Measurements from ENCODE around the gene PLPPR2. TPM values are rescaled to one million over a fixed set of nuclear protein-coding genes. Genes with fewer than 3 reads are reported as not detected.
A peak's percentile ranks its signal among the peaks of the same experiment; 100 is the strongest.
"Not testable (repeated sequence)": the region's sequence is repeated elsewhere in the genome, so short reads cannot be mapped to it uniquely, and the experiment has no call there.

PLPPR2 gene
- total RNA-seq, 1 experiment from 2014 or later, result 15.7 TPM

- no peak for DNase-seq (ENCODE audit: low spot score)
Measured at GRCh38 chr19:11401808-11402543, 46.7 kb downstream of the PLPPR2 start.

- no peak for DNase-seq (ENCODE audit: low spot score)
Measured at GRCh38 chr19:11404588-11405222, 49.5 kb downstream of the PLPPR2 start.

- DNase-seq (ENCODE audit: low spot score), result no peak
Measured at GRCh38 chr19:11405846-11406643, 50.8 kb downstream of the PLPPR2 start.

DNA sequence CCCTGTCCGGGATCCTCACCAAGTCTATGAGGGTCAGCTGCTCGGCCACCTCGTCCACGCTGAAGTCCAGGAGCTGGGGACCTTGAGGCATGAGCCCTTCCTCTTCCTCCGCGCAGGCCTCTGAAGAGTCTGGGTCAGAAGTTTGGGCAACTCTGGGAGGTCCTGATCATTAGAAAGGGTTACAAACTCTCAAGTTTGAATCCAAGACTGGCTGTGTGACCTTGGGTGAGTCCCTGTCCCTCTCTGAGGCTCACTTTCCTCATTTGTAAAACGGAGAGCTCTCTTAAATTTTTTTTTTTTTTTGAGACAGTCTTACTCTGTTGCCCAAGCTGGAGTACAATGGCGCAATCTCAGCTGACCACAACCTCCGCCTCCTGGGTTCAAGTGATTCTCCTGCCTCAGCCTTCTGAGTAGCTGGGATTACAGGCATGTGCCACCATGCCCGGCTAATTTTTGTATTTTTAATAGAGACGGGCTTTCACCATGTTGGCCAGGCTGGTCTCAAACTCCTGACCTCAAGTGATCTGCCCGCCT lies 51.5 kb downstream of the PLPPR2 start:
- DNase-seq (ENCODE audit: low spot score), result not testable (repeated sequence)

GRCh38 chr19:11408591-11408990 lies 53.4 kb downstream of the PLPPR2 start:
- no peak for DNase-seq (ENCODE audit: low spot score)

- peak; percentile 78 for DNase-seq (ENCODE audit: low spot score)
Measured at GRCh38 chr19:11410682-11411081, 55.5 kb downstream of the PLPPR2 start.

DNA sequence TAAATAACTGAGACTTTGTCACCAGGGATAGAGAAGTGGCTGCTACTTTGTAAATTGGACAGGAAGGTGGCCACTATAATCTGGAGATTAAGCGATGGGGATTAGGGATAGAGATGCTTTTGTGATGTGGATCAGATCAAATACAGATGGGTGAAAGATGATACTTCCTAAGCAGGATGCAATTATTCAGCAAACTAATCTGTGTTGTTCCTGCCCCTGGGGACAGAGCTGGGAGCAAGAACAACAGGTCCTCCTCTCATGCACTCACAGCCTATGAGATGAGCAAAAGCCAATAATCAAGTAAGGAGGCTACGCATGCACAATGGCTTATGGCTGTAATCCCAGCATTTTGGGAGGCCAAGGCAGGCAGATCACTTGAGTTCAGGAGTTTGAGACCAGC lies 59.3 kb downstream of the PLPPR2 start:
- no peak for DNase-seq (ENCODE audit: low spot score)

Other genes starting within 250 kb of the PLPPR2 start
- gene SPC24, start 199.7 kb upstream of the PLPPR2 start, total RNA-seq (2014; rRNA removed; shearing (Covaris generic)), result 109 and 113 TPM in 2 replicates
- gene KANK2, start 157.9 kb upstream of the PLPPR2 start, total RNA-seq (2014; rRNA removed; shearing (Covaris generic)), result 135 and 144 TPM in 2 replicates
- not detected in 2 replicates for gene ANGPTL8, start 115.8 kb upstream of the PLPPR2 start, total RNA-seq (2014; rRNA removed; shearing (Covaris generic))
- gene DOCK6, start 92.9 kb upstream of the PLPPR2 start, total RNA-seq (2014; rRNA removed; shearing (Covaris generic)), result 3.8 and 4.4 TPM in 2 replicates
- not detected in 2 replicates for gene TSPAN16, start 59.3 kb upstream of the PLPPR2 start, total RNA-seq (2014; rRNA removed; shearing (Covaris generic))
- 1.3 and 2.6 TPM in 2 replicates for gene RAB3D, start 15.8 kb upstream of the PLPPR2 start, total RNA-seq (2014; rRNA removed; shearing (Covaris generic))
- 54.9 and 114 TPM in 2 replicates for gene TMEM205, start 9.2 kb upstream of the PLPPR2 start, total RNA-seq (2014; rRNA removed; shearing (Covaris generic))
- gene CCDC159, start 8.9 kb upstream of the PLPPR2 start, total RNA-seq (2014; rRNA removed; shearing (Covaris generic)), result 1.3 and 10.1 TPM in 2 replicates
- gene SWSAP1, start 19.2 kb downstream of the PLPPR2 start, total RNA-seq (2014; rRNA removed; shearing (Covaris generic)), result 0.65 and 1.6 TPM in 2 replicates
- gene EPOR, start 28.9 kb downstream of the PLPPR2 start, total RNA-seq (2014; rRNA removed; shearing (Covaris generic)), result 3.7 and 5.3 TPM in 2 replicates
- 4.8 and 11.1 TPM in 2 replicates for gene RGL3, start 63.9 kb downstream of the PLPPR2 start, total RNA-seq (2014; rRNA removed; shearing (Covaris generic))
- gene ODAD3, start 79.7 kb downstream of the PLPPR2 start, total RNA-seq (2014; rRNA removed; shearing (Covaris generic)), result 1.5 and 6.1 TPM in 2 replicates
- gene PRKCSH, start 80.2 kb downstream of the PLPPR2 start, total RNA-seq (2014; rRNA removed; shearing (Covaris generic)), result 149 and 173 TPM in 2 replicates
- gene ELAVL3, start 125.6 kb downstream of the PLPPR2 start, total RNA-seq (2014; rRNA removed; shearing (Covaris generic)), result not detected in 2 replicates
- gene ZNF653, start 150.4 kb downstream of the PLPPR2 start, total RNA-seq (2014; rRNA removed; shearing (Covaris generic)), result 5.2 and 21.2 TPM in 2 replicates
- gene ECSIT, start 173.7 kb downstream of the PLPPR2 start, total RNA-seq (2014; rRNA removed; shearing (Covaris generic)), result 44.0 and 54.0 TPM in 2 replicates
- gene CNN1, start 183.4 kb downstream of the PLPPR2 start, total RNA-seq (2014; rRNA removed; shearing (Covaris generic)), result 0.78 and 1.9 TPM in 2 replicates
- gene ELOF1, start 203.8 kb downstream of the PLPPR2 start, total RNA-seq (2014; rRNA removed; shearing (Covaris generic)), result 66.7 and 69.2 TPM in 2 replicates
- gene ACP5, start 222.2 kb downstream of the PLPPR2 start, total RNA-seq (2014; rRNA removed; shearing (Covaris generic)), result 15.5 and 24.8 TPM in 2 replicates
- gene ZNF627, start 242.1 kb downstream of the PLPPR2 start, total RNA-seq (2014; rRNA removed; shearing (Covaris generic)), result 18.8 and 23.0 TPM in 2 replicates

Data from A172 (cell line).